SU-DHL-6 (cell line): ENCODE results near the gene PANX2.

Source experiments
- CTCF ChIP-seq: fragments of 200-600 bp; sonication (generic); IDR thresholded peaks from one replicate; pipeline ENCODE4 v1.5.1; 2017; ENCODE audit warnings: antibody characterized with exemption, mild to moderate bottlenecking, low read length, moderate library complexity; ENCODE audit not compliant: insufficient read depth, poor library complexity, severe bottlenecking
- EZH2phosphoT487 ChIP-seq: fragments of 200-600 bp; sonication (generic), shearing (Covaris generic); conservative IDR thresholded peaks from 2 replicates; pipeline ENCODE4 v1.6.1; 2018; ENCODE audit warnings: mild to moderate bottlenecking, antibody characterized with exemption, low read length, moderate library complexity, mixed read lengths

DNA sequence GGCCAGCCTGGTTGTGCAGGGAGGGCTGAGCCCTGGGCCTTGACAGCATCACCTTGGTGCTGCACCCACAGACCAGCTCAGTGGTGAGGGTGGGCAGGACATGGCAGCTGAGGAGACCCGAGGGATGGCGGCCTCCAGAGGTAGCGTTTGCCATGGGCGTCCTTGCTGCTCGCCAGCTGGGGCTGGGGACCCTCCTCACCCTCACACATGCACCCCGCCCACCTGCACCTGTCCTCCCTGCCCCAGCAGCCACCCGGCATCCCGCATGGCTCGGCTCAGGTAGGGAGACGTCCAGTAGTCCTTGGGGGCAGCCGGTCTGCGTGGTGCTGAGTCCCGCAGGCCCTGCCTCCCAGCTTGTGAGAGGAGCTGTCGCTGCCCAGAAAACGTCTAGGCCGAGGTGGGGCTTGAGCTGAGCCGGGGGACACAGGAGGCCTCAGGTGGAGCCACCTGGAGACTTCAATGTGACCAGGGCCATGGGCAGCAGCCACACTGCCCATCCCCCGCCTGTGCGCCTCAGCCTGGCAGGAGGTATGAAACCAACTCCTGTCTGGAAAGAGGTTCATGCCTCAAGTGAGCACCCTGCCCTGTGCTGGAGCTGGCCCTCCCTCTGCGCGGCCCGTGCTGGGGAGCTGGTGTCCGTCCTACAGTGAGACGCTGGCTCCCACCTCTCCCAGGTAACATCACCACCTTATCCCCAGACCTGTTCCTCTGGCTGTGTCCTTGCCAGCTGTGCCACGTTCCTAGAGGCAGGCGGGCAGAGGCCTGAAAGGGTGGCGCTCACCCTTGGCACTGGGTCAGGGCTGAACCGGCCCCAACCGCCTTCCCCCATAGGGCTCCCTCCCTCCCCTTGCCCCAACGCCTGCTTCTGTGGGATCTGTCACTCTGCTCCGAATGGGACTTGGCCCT lies 11.9 kb downstream of the PANX2 start:
- TF ChIP-seq CTCF: no peak
- TF ChIP-seq EZH2phosphoT487: no peak
